ENCODE measurements around the gene SNIP1. TPM values are rescaled to one million over a fixed set of nuclear protein-coding genes. Genes with fewer than 3 reads are reported as not detected.
A peak's percentile ranks its signal among the peaks of the same experiment; 100 is the strongest.

Gene SNIP1
- total and polyA plus RNA-seq, 10 of the 15 experiments (the other 5 are each of a cell fraction or from before 2014, with no cell fraction given) = 2.7 to 22.4 (median 10.1) TPM

DNA sequence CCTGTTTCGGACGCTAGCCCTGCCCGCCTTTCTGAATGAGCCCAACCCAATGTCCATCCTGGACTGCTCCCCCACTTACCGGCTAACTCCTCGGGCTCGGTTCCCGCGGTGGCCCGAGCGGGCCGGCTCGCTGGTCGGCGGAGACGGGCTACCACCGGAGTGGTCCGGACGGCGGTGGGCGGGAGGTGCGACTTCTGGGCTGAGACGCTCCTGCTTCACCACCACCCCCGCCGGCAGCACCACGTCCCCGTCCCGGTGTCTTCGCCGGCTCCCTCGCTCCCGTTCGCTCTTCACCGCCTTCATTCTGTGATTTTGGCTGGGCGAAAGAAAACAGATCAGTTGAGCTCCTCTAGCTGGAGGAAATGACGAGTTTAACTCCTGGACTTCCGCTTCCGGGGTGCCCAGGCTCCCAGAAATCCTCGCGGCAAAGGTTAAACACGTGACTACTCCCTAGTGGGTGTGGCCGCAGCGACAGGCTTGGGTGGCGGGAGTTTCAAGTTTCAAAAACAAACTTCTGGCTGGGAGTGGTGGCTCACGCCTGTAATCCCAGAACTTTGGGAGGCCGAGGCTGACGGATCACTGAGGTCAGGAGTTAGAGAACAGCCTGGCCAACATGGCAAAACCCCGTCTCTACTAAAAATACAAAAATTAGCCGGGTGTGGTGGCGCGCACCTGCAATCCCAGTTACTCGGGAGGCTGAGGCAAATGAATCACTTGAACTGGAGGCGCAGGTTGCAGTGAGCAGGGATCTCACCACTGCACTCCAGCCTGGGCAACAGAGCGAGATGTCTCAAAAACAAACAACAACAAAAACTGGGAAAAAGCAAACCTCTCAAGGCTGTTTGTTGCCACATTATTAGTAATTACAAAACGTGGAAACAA is at the start of gene SNIP1 (continued):
- TF ChIP-seq JUND (IDR thresholded peaks at IDR 0.05; ENCODE audit: low read depth, low read length) = no peak
- TF ChIP-seq CREM (IDR thresholded peaks at IDR 0.05; ENCODE audit: low read depth) = peak; percentile 93
- peak; percentile 77 for TF ChIP-seq MXI1 (IDR thresholded peaks at IDR 0.05; ENCODE audit: low read depth, low read length)
- TF ChIP-seq, protein P1, sequence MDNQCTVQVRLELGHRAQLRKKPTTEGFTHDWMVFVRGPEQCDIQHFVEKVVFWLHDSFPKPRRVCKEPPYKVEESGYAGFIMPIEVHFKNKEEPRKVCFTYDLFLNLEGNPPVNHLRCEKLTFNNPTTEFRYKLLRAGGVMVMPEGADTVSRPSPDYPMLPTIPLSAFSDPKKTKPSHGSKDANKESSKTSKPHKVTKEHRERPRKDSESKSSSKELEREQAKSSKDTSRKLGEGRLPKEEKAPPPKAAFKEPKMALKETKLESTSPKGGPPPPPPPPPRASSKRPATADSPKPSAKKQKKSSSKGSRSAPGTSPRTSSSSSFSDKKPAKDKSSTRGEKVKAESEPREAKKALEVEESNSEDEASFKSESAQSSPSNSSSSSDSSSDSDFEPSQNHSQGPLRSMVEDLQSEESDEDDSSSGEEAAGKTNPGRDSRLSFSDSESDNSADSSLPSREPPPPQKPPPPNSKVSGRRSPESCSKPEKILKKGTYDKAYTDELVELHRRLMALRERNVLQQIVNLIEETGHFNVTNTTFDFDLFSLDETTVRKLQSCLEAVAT (IDR thresholded peaks at IDR 0.05) = peak; percentile 76; the same call in 1 of the 2 replicates
- no peak for TF ChIP-seq ZNF274 (IDR thresholded peaks at IDR 0.05; ENCODE audit: insufficient read depth, insufficient read length)
- peak; percentile 41 for TF ChIP-seq RELA (IDR thresholded peaks at IDR 0.05; ENCODE audit: borderline replicate concordance, partially characterized antibody)
- no peak for TF ChIP-seq ZSCAN29 (IDR thresholded peaks at IDR 0.05)
- peak; percentile 89 for TF ChIP-seq POLR2A (IDR thresholded peaks at IDR 0.05; ENCODE audit: low read depth, low read length)
- TF ChIP-seq, protein P2, sequence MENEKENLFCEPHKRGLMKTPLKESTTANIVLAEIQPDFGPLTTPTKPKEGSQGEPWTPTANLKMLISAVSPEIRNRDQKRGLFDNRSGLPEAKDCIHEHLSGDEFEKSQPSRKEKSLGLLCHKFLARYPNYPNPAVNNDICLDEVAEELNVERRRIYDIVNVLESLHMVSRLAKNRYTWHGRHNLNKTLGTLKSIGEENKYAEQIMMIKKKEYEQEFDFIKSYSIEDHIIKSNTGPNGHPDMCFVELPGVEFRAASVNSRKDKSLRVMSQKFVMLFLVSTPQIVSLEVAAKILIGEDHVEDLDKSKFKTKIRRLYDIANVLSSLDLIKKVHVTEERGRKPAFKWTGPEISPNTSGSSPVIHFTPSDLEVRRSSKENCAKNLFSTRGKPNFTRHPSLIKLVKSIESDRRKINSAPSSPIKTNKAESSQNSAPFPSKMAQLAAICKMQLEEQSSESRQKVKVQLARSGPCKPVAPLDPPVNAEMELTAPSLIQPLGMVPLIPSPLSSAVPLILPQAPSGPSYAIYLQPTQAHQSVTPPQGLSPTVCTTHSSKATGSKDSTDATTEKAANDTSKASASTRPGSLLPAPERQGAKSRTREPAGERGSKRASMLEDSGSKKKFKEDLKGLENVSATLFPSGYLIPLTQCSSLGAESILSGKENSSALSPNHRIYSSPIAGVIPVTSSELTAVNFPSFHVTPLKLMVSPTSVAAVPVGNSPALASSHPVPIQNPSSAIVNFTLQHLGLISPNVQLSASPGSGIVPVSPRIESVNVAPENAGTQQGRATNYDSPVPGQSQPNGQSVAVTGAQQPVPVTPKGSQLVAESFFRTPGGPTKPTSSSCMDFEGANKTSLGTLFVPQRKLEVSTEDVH (IDR thresholded peaks at IDR 0.05; ENCODE audit: low read depth, partially characterized antibody) = peak; percentile 97
- peak in 1 of 2 experiments; percentile 39; a peak in 1 of 4 replicates for TF ChIP-seq SRF (IDR thresholded peaks at IDR 0.05; ENCODE audit: low read depth in 2 of 2, low read length in 2 of 2)
- peak; percentile 97 for TF ChIP-seq RAD51 (IDR thresholded peaks at IDR 0.05)
- TF ChIP-seq, protein P3, sequence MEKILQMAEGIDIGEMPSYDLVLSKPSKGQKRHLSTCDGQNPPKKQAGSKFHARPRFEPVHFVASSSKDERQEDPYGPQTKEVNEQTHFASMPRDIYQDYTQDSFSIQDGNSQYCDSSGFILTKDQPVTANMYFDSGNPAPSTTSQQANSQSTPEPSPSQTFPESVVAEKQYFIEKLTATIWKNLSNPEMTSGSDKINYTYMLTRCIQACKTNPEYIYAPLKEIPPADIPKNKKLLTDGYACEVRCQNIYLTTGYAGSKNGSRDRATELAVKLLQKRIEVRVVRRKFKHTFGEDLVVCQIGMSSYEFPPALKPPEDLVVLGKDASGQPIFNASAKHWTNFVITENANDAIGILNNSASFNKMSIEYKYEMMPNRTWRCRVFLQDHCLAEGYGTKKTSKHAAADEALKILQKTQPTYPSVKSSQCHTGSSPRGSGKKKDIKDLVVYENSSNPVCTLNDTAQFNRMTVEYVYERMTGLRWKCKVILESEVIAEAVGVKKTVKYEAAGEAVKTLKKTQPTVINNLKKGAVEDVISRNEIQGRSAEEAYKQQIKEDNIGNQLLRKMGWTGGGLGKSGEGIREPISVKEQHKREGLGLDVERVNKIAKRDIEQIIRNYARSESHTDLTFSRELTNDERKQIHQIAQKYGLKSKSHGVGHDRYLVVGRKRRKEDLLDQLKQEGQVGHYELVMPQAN (conservative IDR thresholded peaks at IDR 0.05) = peak; percentile 98
- TF ChIP-seq, protein P4, sequence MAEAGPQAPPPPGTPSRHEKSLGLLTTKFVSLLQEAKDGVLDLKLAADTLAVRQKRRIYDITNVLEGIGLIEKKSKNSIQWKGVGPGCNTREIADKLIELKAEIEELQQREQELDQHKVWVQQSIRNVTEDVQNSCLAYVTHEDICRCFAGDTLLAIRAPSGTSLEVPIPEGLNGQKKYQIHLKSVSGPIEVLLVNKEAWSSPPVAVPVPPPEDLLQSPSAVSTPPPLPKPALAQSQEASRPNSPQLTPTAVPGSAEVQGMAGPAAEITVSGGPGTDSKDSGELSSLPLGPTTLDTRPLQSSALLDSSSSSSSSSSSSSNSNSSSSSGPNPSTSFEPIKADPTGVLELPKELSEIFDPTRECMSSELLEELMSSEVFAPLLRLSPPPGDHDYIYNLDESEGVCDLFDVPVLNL (IDR thresholded peaks at IDR 0.05; ENCODE audit: low read depth, low read length) = peak; percentile 97
- 0 out of 3 replicates have a peak, but pooled peaks have one; percentile 62 for TF ChIP-seq POU2F2 (IDR thresholded peaks at IDR 0.05; ENCODE audit: borderline replicate concordance, low read depth, low read length)
- TF ChIP-seq MEF2A (IDR thresholded peaks at IDR 0.05; ENCODE audit: insufficient read depth, low read depth, low read length) = no peak
- TF ChIP-seq TARDBP (IDR thresholded peaks at IDR 0.05; ENCODE audit: borderline replicate concordance) = 0 out of 2 replicates have a peak, but pooled peaks have one; percentile 64
- TF ChIP-seq, protein P5, sequence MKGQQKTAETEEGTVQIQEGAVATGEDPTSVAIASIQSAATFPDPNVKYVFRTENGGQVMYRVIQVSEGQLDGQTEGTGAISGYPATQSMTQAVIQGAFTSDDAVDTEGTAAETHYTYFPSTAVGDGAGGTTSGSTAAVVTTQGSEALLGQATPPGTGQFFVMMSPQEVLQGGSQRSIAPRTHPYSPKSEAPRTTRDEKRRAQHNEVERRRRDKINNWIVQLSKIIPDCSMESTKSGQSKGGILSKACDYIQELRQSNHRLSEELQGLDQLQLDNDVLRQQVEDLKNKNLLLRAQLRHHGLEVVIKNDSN (IDR thresholded peaks at IDR 0.05; ENCODE audit: borderline replicate concordance, extremely low read length, insufficient read depth, low read depth, low read length) = peak; percentile 84
- peak; percentile 87 for TF ChIP-seq STAT1 (conservative IDR thresholded peaks at IDR 0.05)
- peak; percentile 56 for TF ChIP-seq KLF5 (IDR thresholded peaks at IDR 0.05; ENCODE audit: partially characterized antibody)
- TF ChIP-seq BACH1 (IDR thresholded peaks at IDR 0.05; ENCODE audit: borderline replicate concordance) = peak; percentile 67; the same call in 1 of the 2 replicates
